Endothelial cell of umbilical vein (primary cell): Measurements from ENCODE around the gene RBM33. TPM values are rescaled to one million over a fixed set of nuclear protein-coding genes. Genes with fewer than 3 reads are reported as not detected.

Experiments
- BruUV-seq: library from RNA; stranded (reverse); fragments of 400-500 nt; replicated peaks from 2 replicates; lab custom pipeline; 2021; lab: Mats Ljungman, UMichigan
- CTCF ChIA-PET: fragments of 300-600, 350-600 bp; sonication (Branson Sonifier 250); formaldehyde crosslinking; loops from one replicate; lab custom pipeline; 2021; ENCODE audit warnings: antibody characterized with exemption, inconsistent platforms; lab: Charles Lee
- POLR2A ChIA-PET: fragments of 300-600, 350-600 bp; sonication (Branson Sonifier 250); formaldehyde crosslinking; loops from one replicate; lab custom pipeline; 2021; ENCODE audit warnings: antibody characterized with exemption, inconsistent platforms; lab: Charles Lee
- DNase-seq: peaks from one replicate; pipeline ENCODE4 v3.0.0-alpha.2; 2011; ENCODE audit warnings: low read depth, low spot score
- FAIRE-seq: peaks from 2 replicates; lab custom pipeline; 2011; peaks lifted over from hg19 to GRCh38; lab: Jason Lieb, UNC
- H2AFZ ChIP-seq: 2 replicates; pipeline ENCODE4 v1.6.0; 2012; ENCODE audit warnings: low read depth, low read length, control low read depth, inconsistent platforms
- H3K27ac ChIP-seq: 2 replicates; pipeline ENCODE4 v1.5.1; 2011; ENCODE audit warnings: low read depth, mild to moderate bottlenecking, control low read depth, low read length, moderate library complexity; ENCODE audit not compliant: insufficient read depth
- H3K27me3 ChIP-seq, 2 experiments: 2 replicates each; pipeline versions ENCODE4 v1.6.0 to v1.6.1; 2011; ENCODE audit warnings: low read length in 2 of 2, mixed read lengths in 1 of 2; ENCODE audit not compliant: control insufficient read depth in 2 of 2, insufficient read depth in 2 of 2
- H3K36me3 ChIP-seq, 2 experiments: 2 replicates in 1 of 2; 3 replicates in 1 of 2; pipeline ENCODE4 v1.5.1; 2011; ENCODE audit warnings: low read length in 2 of 2, mild to moderate bottlenecking in 1 of 2, moderate library complexity in 1 of 2; ENCODE audit not compliant: control insufficient read depth in 2 of 2, insufficient read depth in 2 of 2; ENCODE audit errors: extremely low read depth in 1 of 2
- H3K4me1 ChIP-seq: 3 replicates; pipeline ENCODE4 v1.5.1; 2011; ENCODE audit warnings: mild to moderate bottlenecking, low read length; ENCODE audit not compliant: control insufficient read depth, insufficient read depth; ENCODE audit errors: extremely low read depth
- H3K4me2 ChIP-seq: 2 replicates; pipeline ENCODE4 v1.6.1; 2011; ENCODE audit warnings: low read length, control low read depth, mixed read lengths; ENCODE audit not compliant: insufficient read depth
- H3K4me3 ChIP-seq, 3 experiments: fragments of 200-600 bp in 1 of 3; sonication (generic), shearing (Covaris generic) in 1 of 3; replicated peaks in 1 of 3; 2 replicates each; pipeline ENCODE4 v1.5.1; 2011 to 2016; ENCODE audit warnings: control low read depth in 3 of 3, low read length in 3 of 3, mild to moderate bottlenecking in 2 of 3, inconsistent platforms in 1 of 3, low read depth in 1 of 3, moderate library complexity in 1 of 3; ENCODE audit not compliant: insufficient read depth in 1 of 3
- H3K79me2 ChIP-seq: 2 replicates; pipeline ENCODE4 v1.6.0; 2012; ENCODE audit warnings: low read length, inconsistent platforms; ENCODE audit not compliant: control insufficient read depth, insufficient read depth
- H3K9ac ChIP-seq: replicated peaks from 2 replicates; pipeline ENCODE3; 2011; ENCODE audit warnings: low read length, control low read depth; ENCODE audit not compliant: insufficient read depth; ENCODE audit errors: extremely low read depth
- H3K9me1 ChIP-seq: replicated peaks from 3 replicates; pipeline ENCODE4 v1.6.0; 2011; ENCODE audit warnings: mild to moderate bottlenecking, low read length; ENCODE audit not compliant: control insufficient read depth, insufficient read depth; ENCODE audit errors: extremely low read depth
- H3K9me3 ChIP-seq: replicated peaks from 2 replicates; pipeline ENCODE4 v1.5.1; 2012; ENCODE audit warnings: low read length, inconsistent platforms; ENCODE audit not compliant: control insufficient read depth, insufficient read depth
- H4K20me1 ChIP-seq: replicated peaks from 2 replicates; pipeline ENCODE3; 2011; ENCODE audit warnings: mild to moderate bottlenecking, low read length; ENCODE audit not compliant: control insufficient read depth, insufficient read depth; ENCODE audit errors: extremely low read depth
- FOS ChIP-seq: IDR thresholded peaks from 2 replicates; pipeline ENCODE4 v1.6.1; 2011; ENCODE audit warnings: mild to moderate bottlenecking, low read length, moderate library complexity, borderline replicate concordance; ENCODE audit not compliant: insufficient read depth
- GATA2 ChIP-seq: IDR thresholded peaks from 2 replicates; pipeline ENCODE4 v1.7.0; 2011; ENCODE audit warnings: low read depth, mild to moderate bottlenecking, moderate library complexity, mixed read lengths, low read length; ENCODE audit not compliant: insufficient read length, insufficient read depth
- JUN ChIP-seq: IDR thresholded peaks from 2 replicates; pipeline ENCODE4 v1.6.1; 2011; ENCODE audit warnings: borderline replicate concordance, low read depth; ENCODE audit not compliant: insufficient read length, insufficient read depth
- dilution Hi-C: fragments of 300-500 bp; cut with MboI; formaldehyde crosslinking; loops from one replicate; pipeline ENCODE4 v1.15.0; 2019; ENCODE audit warnings: low sequenced_read_pairs; ENCODE audit not compliant: extremely low pct_ligation_motif_present
- intact Hi-C: fragments of 100-400 bp; cut with micrococcal nuclease; formaldehyde crosslinking; loops from one replicate; pipeline ENCODE4 v1.10.0; 2022
- polyA plus RNA-seq, 4 experiments: library from polyadenylated mRNA; depleted of rRNA in 3 of 4; stranded (reverse) in 3 of 4; unstranded in 1 of 4; fragments of >200 nt; gene quantifications; 2 replicates each; pipeline versions ENCODE4 v1.2.1 to v1.2.3, GENCODE V29; 2011 to 2012; ENCODE audit warnings: missing spikeins in 1 of 4
- total RNA-seq: library from RNA; stranded (reverse); gene quantifications from 2 replicates; pipeline ENCODE4 v1.2.3, GENCODE V29; 2021
- TF ChIP-seq, protein P1 (sequence below): IDR thresholded peaks from 2 replicates; pipeline ENCODE4 v1.6.1; 2011; ENCODE audit not compliant: insufficient read depth, insufficient read length

Gene RBM33
- total and polyA plus RNA-seq, 2 donors (not counting 3 experiments of a cell fraction or from before 2014, with no cell fraction given) = 16.2 to 68.2 TPM

DNA sequence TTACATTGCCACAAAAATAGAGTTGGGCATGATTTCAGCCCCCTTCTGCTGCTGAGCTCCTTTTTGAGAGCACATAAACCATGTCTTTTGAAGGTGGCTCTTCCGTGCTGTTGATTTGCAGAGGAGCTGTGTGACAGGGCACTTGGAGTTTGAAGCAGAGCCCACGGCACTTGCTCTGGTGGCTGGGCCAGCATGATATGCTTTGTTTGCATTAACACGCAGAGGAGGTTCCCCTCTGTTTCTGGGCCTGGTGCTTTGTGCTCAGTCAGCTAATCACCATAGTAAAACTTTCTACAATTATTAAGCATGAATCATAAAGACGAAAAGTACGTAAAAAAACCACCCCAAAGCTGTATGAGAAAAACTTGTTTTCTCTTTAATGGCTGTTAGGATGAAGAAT is 40.1 kb downstream of the RBM33 start:
- H3K9ac ChIP-seq = no peak overlapping the region
- no peak overlapping the region for H2AFZ ChIP-seq
- H3K4me1 ChIP-seq = no peaks in the 10 kb centered on the region
- FAIRE-seq = no peak
- H3K79me2 ChIP-seq = peaks cover 62% of the 10 kb centered on the region
- no peaks in the 10 kb centered on the region for H3K27me3 ChIP-seq
- no peak for TF ChIP-seq FOS
- no peak overlapping the region for H3K27ac ChIP-seq
- POLR2A ChIA-PET = no interaction called here
- CTCF ChIA-PET = interaction anchor here (1.5 to 1.8 kb wide), 2 partner anchors 16 kb away, joined by 3 to 4 read pairs; no protein-coding TSS in a partner anchor
- no peaks in the 10 kb centered on the region for H3K9me1 ChIP-seq
- H3K9me3 ChIP-seq = no peaks in the 10 kb centered on the region
- H3K36me3 ChIP-seq = peaks cover 3 to 4% of the 10 kb centered on the region in 2 experiments
- BruUV-seq = no TSS peak
- H3K4me3 ChIP-seq = no peak overlapping the region
- no peak for DNase-seq
- intact Hi-C loops (no loop called here), dilution Hi-C loops (no loop called here)
- peaks cover 4% of the 10 kb centered on the region for H4K20me1 ChIP-seq
- H3K4me2 ChIP-seq = no peak overlapping the region

DNA sequence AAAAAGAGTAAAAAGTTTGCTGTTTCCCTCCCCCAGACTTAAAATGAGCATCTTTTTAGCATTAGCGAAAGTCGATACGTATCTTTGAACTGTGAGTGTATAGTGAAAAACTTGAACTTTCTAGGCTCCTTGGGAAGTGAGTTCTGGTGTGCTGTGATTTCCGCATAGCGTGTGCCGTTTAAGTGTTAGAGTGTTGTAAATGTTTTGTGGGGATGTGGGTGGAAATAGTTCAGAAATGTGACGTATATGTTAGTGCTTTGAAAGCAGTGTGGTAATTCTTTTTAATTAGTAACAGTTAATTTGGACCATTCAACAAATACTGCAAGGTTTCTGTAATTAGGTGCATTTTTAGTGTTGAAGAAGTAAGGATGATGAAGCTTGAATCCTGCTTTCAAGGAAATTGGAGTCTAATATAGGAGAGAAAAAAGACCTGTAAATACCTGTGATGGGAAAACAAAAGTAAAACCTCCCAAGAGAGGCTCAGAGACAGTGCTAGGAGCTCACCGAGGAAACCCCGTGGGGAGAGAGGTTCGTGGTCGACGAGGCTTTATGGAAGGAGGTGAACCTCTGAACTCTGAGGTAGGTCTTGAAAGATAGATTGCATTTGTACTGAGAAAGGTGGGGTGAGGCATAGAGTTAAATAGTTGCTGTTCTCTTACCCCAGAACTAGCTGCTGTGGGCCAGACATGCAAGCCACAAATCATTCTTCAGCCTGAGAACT is 40.8 kb downstream of the RBM33 start:
- Histone ChIP-seq H4K20me1 (peaks cover 4% of the 10 kb centered on the region), H3K4me2 (no peak overlapping the region), H3K4me1 (no peaks in the 10 kb centered on the region), H3K9me3 (no peaks in the 10 kb centered on the region), H3K9ac (no peak overlapping the region), H3K36me3 (peaks cover 3 to 4% of the 10 kb centered on the region in 2 experiments), H3K27me3 (no peaks in the 10 kb centered on the region), H3K79me2 (peaks cover 62% of the 10 kb centered on the region), H3K9me1 (no peaks in the 10 kb centered on the region), H3K27ac (no peak overlapping the region), H3K4me3 (no peak overlapping the region), H2AFZ (no peak overlapping the region)
- intact Hi-C loops = no loop called here
- DNase-seq (no peak), FAIRE-seq (no peak)
- POLR2A ChIA-PET = interaction anchor here (0.6 kb wide), 1 partner anchor 47 kb away, joined by 3 read pairs; no protein-coding TSS in a partner anchor
- dilution Hi-C loops = no loop called here
- TF ChIP-seq GATA2 (no peak), JUN (no peak)
- TF ChIP-seq, protein P1, sequence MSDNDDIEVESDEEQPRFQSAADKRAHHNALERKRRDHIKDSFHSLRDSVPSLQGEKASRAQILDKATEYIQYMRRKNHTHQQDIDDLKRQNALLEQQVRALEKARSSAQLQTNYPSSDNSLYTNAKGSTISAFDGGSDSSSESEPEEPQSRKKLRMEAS = no peak
- no TSS peak for BruUV-seq
- CTCF ChIA-PET = interaction anchor here (1.5 to 1.8 kb wide), 2 partner anchors 16 to 17 kb away, joined by 3 to 4 read pairs; no protein-coding TSS in a partner anchor
